GM23338 (cell line): ENCODE results near the gene CYB5A. TPM values are rescaled to one million over a fixed set of nuclear protein-coding genes. Genes with fewer than 3 reads are reported as not detected.

Experiments
- CREB1 ChIP-seq: fragments of 250-450 bp; sonication (Bioruptor Pico); IDR thresholded peaks from 2 replicates; pipeline ENCODE4 v1.5.0; 2020; ENCODE audit warnings: low read depth, mild to moderate bottlenecking, moderate library complexity
- EZH2 ChIP-seq: fragments of 200-600 bp; sonication (generic); IDR thresholded peaks from one replicate; pipeline ENCODE4 v1.8.0; 2017; ENCODE audit warnings: antibody characterized with exemption, mild to moderate bottlenecking, low read depth; ENCODE audit not compliant: unreplicated experiment
- JUNB ChIP-seq: IDR thresholded peaks from one replicate; pipeline ENCODE4 v1.6.1; 2016; ENCODE audit warnings: antibody characterized with exemption; ENCODE audit not compliant: unreplicated experiment
- NANOG ChIP-seq: IDR thresholded peaks from 2 replicates; pipeline ENCODE4 v1.6.1; 2016; ENCODE audit warnings: antibody characterized with exemption, borderline replicate concordance
- STAT1 ChIP-seq: IDR thresholded peaks from one replicate; pipeline ENCODE4 v1.6.1; 2016; ENCODE audit warnings: antibody characterized with exemption; ENCODE audit not compliant: unreplicated experiment
- ZNF114 ChIP-seq: fragments of 250-450 bp; sonication (Bioruptor Pico); IDR thresholded peaks from 2 replicates; pipeline ENCODE4 v1.5.0; 2020; ENCODE audit warnings: mild to moderate bottlenecking, moderate library complexity
- polyA plus RNA-seq: library from polyadenylated mRNA; unstranded; fragments of >200 nt; fragmentation: Nextera tagmentation; extraction: Ambion mirVana; gene quantifications from 2 replicates; pipeline ENCODE4 v1.2.1, GENCODE V29; 2016
- total RNA-seq: library from RNA; depleted of rRNA; stranded (reverse); fragments of >200 nt; shearing (Covaris generic); gene quantifications from 2 replicates; pipeline ENCODE4 v1.2.3, GENCODE V29; 2014
- TF ChIP-seq, protein P1 (sequence below): fragments of 250-450 bp; sonication (Bioruptor Pico); IDR thresholded peaks from 2 replicates; pipeline ENCODE4 v1.5.0; 2020; ENCODE audit warnings: mild to moderate bottlenecking, moderate library complexity
- TF ChIP-seq, protein P2 (sequence below): IDR thresholded peaks from one replicate; pipeline ENCODE4 v1.6.1; 2018; ENCODE audit warnings: antibody characterized with exemption; ENCODE audit not compliant: unreplicated experiment
- TF ChIP-seq, protein P3 (sequence below): IDR thresholded peaks from 2 replicates; pipeline ENCODE4 v1.6.1; 2016; ENCODE audit warnings: antibody characterized with exemption

Gene CYB5A
- total and polyA plus RNA-seq, 2 experiments from 2014 or later = 136 to 283 TPM

DNA sequence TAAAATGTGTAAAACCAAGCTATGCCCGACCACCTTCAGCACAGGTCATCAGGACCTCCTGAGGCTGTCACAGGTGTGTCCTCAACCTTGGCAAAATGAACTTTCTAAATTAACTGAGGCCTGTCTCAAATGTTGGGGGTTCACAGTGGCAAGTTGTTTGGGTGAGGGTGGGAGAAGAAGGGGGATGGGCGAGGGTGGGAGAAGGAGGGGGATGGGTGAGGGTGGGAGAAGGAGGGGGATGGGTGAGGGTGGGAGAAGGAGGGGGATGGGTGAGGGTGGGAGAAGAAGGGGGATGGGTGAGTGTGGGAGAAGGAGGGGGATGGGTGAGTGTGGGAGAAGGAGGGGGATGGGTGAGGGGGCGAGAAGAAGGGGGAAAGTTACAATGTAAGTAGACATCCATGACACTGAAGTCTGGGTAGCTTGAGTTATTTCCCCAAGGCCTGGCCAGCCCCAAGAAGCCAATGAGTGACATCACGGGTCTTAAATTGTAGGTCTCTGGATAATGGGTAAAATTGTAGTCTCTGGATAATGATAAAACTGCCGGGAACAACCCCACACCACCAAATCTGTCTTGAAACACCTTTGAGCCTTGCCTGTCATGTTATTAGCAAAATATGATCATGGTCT lies 87.1 kb downstream of the CYB5A start (continued):
- TF ChIP-seq, protein P1, sequence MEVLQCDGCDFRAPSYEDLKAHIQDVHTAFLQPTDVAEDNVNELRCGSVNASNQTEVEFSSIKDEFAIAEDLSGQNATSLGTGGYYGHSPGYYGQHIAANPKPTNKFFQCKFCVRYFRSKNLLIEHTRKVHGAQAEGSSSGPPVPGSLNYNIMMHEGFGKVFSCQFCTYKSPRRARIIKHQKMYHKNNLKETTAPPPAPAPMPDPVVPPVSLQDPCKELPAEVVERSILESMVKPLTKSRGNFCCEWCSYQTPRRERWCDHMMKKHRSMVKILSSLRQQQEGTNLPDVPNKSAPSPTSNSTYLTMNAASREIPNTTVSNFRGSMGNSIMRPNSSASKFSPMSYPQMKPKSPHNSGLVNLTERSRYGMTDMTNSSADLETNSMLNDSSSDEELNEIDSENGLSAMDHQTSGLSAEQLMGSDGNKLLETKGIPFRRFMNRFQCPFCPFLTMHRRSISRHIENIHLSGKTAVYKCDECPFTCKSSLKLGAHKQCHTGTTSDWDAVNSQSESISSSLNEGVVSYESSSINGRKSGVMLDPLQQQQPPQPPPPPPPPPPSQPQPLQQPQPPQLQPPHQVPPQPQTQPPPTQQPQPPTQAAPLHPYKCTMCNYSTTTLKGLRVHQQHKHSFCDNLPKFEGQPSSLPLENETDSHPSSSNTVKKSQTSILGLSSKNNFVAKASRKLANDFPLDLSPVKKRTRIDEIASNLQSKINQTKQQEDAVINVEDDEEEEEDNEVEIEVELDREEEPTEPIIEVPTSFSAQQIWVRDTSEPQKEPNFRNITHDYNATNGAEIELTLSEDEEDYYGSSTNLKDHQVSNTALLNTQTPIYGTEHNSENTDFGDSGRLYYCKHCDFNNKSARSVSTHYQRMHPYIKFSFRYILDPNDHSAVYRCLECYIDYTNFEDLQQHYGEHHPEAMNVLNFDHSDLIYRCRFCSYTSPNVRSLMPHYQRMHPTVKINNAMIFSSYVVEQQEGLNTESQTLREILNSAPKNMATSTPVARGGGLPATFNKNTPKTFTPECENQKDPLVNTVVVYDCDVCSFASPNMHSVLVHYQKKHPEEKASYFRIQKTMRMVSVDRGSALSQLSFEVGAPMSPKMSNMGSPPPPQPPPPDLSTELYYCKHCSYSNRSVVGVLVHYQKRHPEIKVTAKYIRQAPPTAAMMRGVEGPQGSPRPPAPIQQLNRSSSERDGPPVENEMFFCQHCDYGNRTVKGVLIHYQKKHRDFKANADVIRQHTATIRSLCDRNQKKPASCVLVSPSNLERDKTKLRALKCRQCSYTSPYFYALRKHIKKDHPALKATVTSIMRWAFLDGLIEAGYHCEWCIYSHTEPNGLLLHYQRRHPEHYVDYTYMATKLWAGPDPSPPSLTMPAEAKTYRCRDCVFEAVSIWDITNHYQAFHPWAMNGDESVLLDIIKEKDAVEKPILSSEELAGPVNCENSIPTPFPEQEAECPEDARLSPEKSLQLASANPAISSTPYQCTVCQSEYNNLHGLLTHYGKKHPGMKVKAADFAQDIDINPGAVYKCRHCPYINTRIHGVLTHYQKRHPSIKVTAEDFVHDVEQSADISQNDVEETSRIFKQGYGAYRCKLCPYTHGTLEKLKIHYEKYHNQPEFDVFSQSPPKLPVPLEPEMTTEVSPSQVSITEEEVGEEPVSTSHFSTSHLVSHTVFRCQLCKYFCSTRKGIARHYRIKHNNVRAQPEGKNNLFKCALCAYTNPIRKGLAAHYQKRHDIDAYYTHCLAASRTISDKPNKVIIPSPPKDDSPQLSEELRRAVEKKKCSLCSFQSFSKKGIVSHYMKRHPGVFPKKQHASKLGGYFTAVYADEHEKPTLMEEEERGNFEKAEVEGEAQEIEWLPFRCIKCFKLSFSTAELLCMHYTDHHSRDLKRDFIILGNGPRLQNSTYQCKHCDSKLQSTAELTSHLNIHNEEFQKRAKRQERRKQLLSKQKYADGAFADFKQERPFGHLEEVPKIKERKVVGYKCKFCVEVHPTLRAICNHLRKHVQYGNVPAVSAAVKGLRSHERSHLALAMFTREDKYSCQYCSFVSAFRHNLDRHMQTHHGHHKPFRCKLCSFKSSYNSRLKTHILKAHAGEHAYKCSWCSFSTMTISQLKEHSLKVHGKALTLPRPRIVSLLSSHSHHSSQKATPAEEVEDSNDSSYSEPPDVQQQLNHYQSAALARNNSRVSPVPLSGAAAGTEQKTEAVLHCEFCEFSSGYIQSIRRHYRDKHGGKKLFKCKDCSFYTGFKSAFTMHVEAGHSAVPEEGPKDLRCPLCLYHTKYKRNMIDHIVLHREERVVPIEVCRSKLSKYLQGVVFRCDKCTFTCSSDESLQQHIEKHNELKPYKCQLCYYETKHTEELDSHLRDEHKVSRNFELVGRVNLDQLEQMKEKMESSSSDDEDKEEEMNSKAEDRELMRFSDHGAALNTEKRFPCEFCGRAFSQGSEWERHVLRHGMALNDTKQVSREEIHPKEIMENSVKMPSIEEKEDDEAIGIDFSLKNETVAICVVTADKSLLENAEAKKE (CRISPR knock-in tag) = no peak
- TF ChIP-seq ZNF114 (CRISPR knock-in tag) (no peak), STAT1 (no peak), NANOG (no peak), EZH2 (no peak), JUNB (no peak), CREB1 (no peak)
- TF ChIP-seq, protein P2, sequence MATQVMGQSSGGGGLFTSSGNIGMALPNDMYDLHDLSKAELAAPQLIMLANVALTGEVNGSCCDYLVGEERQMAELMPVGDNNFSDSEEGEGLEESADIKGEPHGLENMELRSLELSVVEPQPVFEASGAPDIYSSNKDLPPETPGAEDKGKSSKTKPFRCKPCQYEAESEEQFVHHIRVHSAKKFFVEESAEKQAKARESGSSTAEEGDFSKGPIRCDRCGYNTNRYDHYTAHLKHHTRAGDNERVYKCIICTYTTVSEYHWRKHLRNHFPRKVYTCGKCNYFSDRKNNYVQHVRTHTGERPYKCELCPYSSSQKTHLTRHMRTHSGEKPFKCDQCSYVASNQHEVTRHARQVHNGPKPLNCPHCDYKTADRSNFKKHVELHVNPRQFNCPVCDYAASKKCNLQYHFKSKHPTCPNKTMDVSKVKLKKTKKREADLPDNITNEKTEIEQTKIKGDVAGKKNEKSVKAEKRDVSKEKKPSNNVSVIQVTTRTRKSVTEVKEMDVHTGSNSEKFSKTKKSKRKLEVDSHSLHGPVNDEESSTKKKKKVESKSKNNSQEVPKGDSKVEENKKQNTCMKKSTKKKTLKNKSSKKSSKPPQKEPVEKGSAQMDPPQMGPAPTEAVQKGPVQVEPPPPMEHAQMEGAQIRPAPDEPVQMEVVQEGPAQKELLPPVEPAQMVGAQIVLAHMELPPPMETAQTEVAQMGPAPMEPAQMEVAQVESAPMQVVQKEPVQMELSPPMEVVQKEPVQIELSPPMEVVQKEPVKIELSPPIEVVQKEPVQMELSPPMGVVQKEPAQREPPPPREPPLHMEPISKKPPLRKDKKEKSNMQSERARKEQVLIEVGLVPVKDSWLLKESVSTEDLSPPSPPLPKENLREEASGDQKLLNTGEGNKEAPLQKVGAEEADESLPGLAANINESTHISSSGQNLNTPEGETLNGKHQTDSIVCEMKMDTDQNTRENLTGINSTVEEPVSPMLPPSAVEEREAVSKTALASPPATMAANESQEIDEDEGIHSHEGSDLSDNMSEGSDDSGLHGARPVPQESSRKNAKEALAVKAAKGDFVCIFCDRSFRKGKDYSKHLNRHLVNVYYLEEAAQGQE = no peak
- TF ChIP-seq, protein P3, sequence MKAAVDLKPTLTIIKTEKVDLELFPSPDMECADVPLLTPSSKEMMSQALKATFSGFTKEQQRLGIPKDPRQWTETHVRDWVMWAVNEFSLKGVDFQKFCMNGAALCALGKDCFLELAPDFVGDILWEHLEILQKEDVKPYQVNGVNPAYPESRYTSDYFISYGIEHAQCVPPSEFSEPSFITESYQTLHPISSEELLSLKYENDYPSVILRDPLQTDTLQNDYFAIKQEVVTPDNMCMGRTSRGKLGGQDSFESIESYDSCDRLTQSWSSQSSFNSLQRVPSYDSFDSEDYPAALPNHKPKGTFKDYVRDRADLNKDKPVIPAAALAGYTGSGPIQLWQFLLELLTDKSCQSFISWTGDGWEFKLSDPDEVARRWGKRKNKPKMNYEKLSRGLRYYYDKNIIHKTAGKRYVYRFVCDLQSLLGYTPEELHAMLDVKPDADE = no peak
